Astrocyte (in vitro differentiated cells and primary cell): ENCODE data around the gene UACA. TPM values are rescaled to one million over a fixed set of nuclear protein-coding genes. Genes with fewer than 3 reads are reported as not detected.

Source experiments
- DNase-seq: peaks from one replicate; pipeline ENCODE4 v3.0.0-alpha.2; 2010; ENCODE audit warnings: low read depth
- FAIRE-seq: peaks from 2 replicates; lab custom pipeline; 2011; peaks lifted over from hg19 to GRCh38; lab: Jason Lieb, UNC
- H2AFZ ChIP-seq: 2 replicates; pipeline ENCODE4 v1.6.0; 2012; ENCODE audit warnings: low read depth, low read length, inconsistent platforms
- H3K27ac ChIP-seq: 2 replicates; pipeline ENCODE4 v1.5.1; 2011; ENCODE audit warnings: low read depth, low read length, inconsistent platforms
- H3K27me3 ChIP-seq: 2 replicates; pipeline ENCODE4 v1.6.0; 2011; ENCODE audit warnings: low read length, inconsistent platforms; ENCODE audit not compliant: insufficient read depth
- H3K36me3 ChIP-seq: 2 replicates; pipeline ENCODE4 v1.5.1; 2011; ENCODE audit warnings: low read length, inconsistent platforms; ENCODE audit not compliant: insufficient read depth
- H3K4me1 ChIP-seq: 2 replicates; pipeline ENCODE4 v1.5.1; 2011; ENCODE audit warnings: low read length, inconsistent platforms; ENCODE audit not compliant: insufficient read depth
- H3K4me2 ChIP-seq: 2 replicates; pipeline ENCODE4 v1.6.0; 2012; ENCODE audit warnings: low read length, inconsistent platforms
- H3K4me3 ChIP-seq: 2 replicates; pipeline ENCODE4 v1.5.1; 2011; ENCODE audit warnings: low read depth, mild to moderate bottlenecking, low read length, inconsistent platforms; ENCODE audit not compliant: insufficient read depth
- H3K79me2 ChIP-seq: 2 replicates; pipeline ENCODE4 v1.6.0; 2012; ENCODE audit warnings: mild to moderate bottlenecking, low read length, inconsistent platforms; ENCODE audit not compliant: insufficient read depth
- H3K9ac ChIP-seq: 2 replicates; pipeline ENCODE4 v1.6.0; 2012; ENCODE audit warnings: mild to moderate bottlenecking, low read length, inconsistent platforms
- H3K9me3 ChIP-seq: 2 replicates; pipeline ENCODE4 v1.5.1; 2012; ENCODE audit warnings: low read depth, mild to moderate bottlenecking, low read length, inconsistent platforms; ENCODE audit not compliant: insufficient read depth
- H4K20me1 ChIP-seq: 2 replicates; pipeline ENCODE4 v1.6.0; 2012; ENCODE audit warnings: low read length, inconsistent platforms; ENCODE audit not compliant: insufficient read depth
- H3K27ac Mint-ChIP-seq: one replicate; pipeline ENCODE4 v1.8.0; 2021; ENCODE audit warnings: mild to moderate bottlenecking, mixed read lengths; ENCODE audit not compliant: unreplicated experiment
- H3K27me3 Mint-ChIP-seq: one replicate; pipeline ENCODE4 v1.8.0; 2021; ENCODE audit warnings: low read depth, mixed read lengths; ENCODE audit not compliant: unreplicated experiment
- H3K36me3 Mint-ChIP-seq: one replicate; pipeline ENCODE4 v1.8.0; 2021; ENCODE audit warnings: low read depth, mixed read lengths; ENCODE audit not compliant: unreplicated experiment
- H3K4me1 Mint-ChIP-seq: one replicate; pipeline ENCODE4 v1.8.0; 2021; ENCODE audit warnings: low read depth, mixed read lengths; ENCODE audit not compliant: unreplicated experiment
- H3K4me3 Mint-ChIP-seq: one replicate; pipeline ENCODE4 v1.8.0; 2021; ENCODE audit warnings: mild to moderate bottlenecking, moderate library complexity, mixed read lengths; ENCODE audit not compliant: unreplicated experiment
- H3K9me3 Mint-ChIP-seq: one replicate; pipeline ENCODE4 v1.8.0; 2021; ENCODE audit warnings: mild to moderate bottlenecking, mixed read lengths; ENCODE audit not compliant: unreplicated experiment
- EZH2 ChIP-seq: IDR thresholded peaks from 2 replicates; pipeline ENCODE4 v1.6.1; 2012; ENCODE audit warnings: mild to moderate bottlenecking, low read length, inconsistent platforms; ENCODE audit not compliant: insufficient read depth
- total RNA-seq: library from RNA; stranded (reverse); gene quantifications from 2 replicates; pipeline ENCODE4 v1.2.1, GENCODE V29; 2021
- TF ChIP-seq, protein P1 (sequence below): IDR thresholded peaks from 2 replicates; pipeline ENCODE4 v1.5.1; 2011; ENCODE audit warnings: low read depth, mild to moderate bottlenecking, inconsistent platforms, low read length, moderate library complexity; ENCODE audit not compliant: insufficient read depth

Gene UACA
- total RNA-seq, 1 donor from 2014 or later, result 168 TPM

DNA sequence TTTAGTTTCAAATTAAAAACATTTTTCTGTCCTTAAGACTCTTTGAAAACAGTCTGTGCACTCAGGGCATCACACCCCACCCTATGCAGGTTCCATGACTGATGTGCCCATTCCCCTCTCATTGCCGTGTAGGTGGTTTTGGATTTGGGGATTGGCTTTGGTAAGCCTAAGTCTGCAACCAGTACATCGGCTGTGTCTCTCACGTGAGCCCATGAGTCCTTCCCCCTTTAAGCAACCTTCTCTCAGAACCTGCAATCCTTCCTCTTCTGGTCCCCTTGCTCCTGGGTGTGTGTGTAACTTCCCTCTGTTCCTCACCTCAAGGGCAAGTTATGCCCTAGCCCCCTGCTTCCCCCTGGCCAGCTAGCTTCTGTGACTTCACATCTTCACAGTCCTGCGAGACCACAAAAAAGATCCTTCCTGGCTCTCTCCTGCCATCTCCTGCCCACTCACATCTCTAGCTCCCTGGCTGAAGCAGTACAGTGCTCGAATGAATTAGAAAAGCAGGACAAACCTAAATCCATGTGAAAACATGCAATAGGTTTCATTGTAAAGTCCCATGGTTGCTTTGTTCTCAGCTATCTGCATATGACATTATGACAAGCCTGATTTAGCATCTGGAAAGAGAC lies 126.7 kb downstream of the UACA start:
- H3K27ac Mint-ChIP-seq, result no peak overlapping the region
- no peak overlapping the region for H2AFZ ChIP-seq

DNA sequence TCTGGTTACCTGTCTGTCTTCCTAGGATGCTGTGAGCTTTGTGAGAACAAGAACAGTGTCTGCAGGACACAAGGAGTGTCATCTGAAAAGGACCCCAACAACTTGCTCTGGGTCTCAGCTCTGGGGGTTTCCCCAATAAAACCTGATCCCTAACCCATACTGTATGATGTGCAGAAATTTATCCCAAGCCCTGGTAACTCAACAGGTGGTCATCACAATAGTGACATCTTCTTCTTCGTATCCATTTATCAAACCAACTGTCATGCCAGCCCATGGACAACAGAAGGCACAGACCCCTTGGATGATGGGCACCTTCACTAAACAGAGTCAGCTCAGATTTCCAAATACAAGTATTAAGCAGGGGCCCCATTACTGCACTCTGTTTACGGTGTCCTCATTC lies 127.5 kb downstream of the UACA start:
- DNase-seq (no peak), FAIRE-seq (no peak)
- no peak overlapping the region for H3K4me3 ChIP-seq
- Mint-ChIP-seq H3K4me1 (peaks cover 19% of the 10 kb centered on the region), H3K27me3 (peaks cover 5% of the 10 kb centered on the region), H3K36me3 (peaks cover 41% of the 10 kb centered on the region), H3K9me3 (no peaks in the 10 kb centered on the region), H3K4me3 (no peak overlapping the region), H3K27ac (no peak overlapping the region)
- no peaks in the 10 kb centered on the region for H3K9me3 ChIP-seq
- no peak overlapping the region for H3K4me2 ChIP-seq
- no peak overlapping the region for H3K27ac ChIP-seq
- TF ChIP-seq EZH2, result no peak
- TF ChIP-seq, protein P1, sequence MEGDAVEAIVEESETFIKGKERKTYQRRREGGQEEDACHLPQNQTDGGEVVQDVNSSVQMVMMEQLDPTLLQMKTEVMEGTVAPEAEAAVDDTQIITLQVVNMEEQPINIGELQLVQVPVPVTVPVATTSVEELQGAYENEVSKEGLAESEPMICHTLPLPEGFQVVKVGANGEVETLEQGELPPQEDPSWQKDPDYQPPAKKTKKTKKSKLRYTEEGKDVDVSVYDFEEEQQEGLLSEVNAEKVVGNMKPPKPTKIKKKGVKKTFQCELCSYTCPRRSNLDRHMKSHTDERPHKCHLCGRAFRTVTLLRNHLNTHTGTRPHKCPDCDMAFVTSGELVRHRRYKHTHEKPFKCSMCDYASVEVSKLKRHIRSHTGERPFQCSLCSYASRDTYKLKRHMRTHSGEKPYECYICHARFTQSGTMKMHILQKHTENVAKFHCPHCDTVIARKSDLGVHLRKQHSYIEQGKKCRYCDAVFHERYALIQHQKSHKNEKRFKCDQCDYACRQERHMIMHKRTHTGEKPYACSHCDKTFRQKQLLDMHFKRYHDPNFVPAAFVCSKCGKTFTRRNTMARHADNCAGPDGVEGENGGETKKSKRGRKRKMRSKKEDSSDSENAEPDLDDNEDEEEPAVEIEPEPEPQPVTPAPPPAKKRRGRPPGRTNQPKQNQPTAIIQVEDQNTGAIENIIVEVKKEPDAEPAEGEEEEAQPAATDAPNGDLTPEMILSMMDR, result no peak
- peaks cover 5% of the 10 kb centered on the region for H3K4me1 ChIP-seq
- H3K79me2 ChIP-seq, result no peaks in the 10 kb centered on the region
- H3K9ac ChIP-seq, result no peak overlapping the region
- no peaks in the 10 kb centered on the region for H3K36me3 ChIP-seq
- H3K27me3 ChIP-seq, result peaks cover 3% of the 10 kb centered on the region
- H4K20me1 ChIP-seq, result peaks cover 26% of the 10 kb centered on the region
- no peak overlapping the region for H2AFZ ChIP-seq

More for the DNA sequence above, 126.7 kb downstream of the UACA start:
- no peaks in the 10 kb centered on the region for H3K79me2 ChIP-seq
- no peak overlapping the region for H3K27ac ChIP-seq
- peaks cover 21% of the 10 kb centered on the region for H4K20me1 ChIP-seq
- H3K27me3 ChIP-seq, result no peaks in the 10 kb centered on the region
- peaks cover 41% of the 10 kb centered on the region for H3K36me3 Mint-ChIP-seq
- no peak overlapping the region for H3K4me3 ChIP-seq
- FAIRE-seq, result no peak
- H3K4me3 Mint-ChIP-seq, result no peak overlapping the region
- H3K4me1 ChIP-seq, result peaks cover 5% of the 10 kb centered on the region
- no peak overlapping the region for H3K4me2 ChIP-seq
- H3K9me3 ChIP-seq, result no peaks in the 10 kb centered on the region
- no peaks in the 10 kb centered on the region for H3K36me3 ChIP-seq
- TF ChIP-seq EZH2, result no peak
- TF ChIP-seq, protein P1, result peak; percentile 36
- H3K4me1 Mint-ChIP-seq, result peaks cover 19% of the 10 kb centered on the region
- no peak for DNase-seq
- H3K27me3 Mint-ChIP-seq, result peaks cover 5% of the 10 kb centered on the region
- no peak overlapping the region for H3K9ac ChIP-seq
- no peaks in the 10 kb centered on the region for H3K9me3 Mint-ChIP-seq

DNA sequence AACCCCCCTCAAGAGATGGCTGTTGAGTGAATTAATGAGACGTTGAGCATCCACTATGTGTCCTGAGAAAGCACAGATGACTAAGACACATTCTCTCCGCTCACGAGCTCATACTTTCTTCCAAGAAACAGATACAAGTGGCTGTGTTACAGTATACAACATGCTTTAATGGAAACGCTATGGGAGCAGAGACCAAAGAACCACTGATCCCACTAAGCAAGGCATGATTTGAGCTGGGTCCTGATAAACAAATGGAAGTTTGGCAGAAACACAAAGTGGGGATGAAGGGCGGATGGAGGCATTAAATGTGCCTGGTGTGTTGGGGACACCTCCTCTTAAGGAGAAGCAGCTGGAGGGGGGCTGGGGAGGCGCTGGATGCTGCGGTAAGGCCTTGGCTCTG lies 129.4 kb downstream of the UACA start:
- peaks cover 8% of the 10 kb centered on the region for H3K27me3 ChIP-seq
- Mint-ChIP-seq H3K27me3 (peaks cover 15% of the 10 kb centered on the region), H3K9me3 (no peaks in the 10 kb centered on the region), H3K4me1 (peaks cover 19% of the 10 kb centered on the region), H3K36me3 (peaks cover 40% of the 10 kb centered on the region), H3K27ac (no peak overlapping the region), H3K4me3 (no peak overlapping the region)
- H3K9ac ChIP-seq, result no peak overlapping the region
- no peaks in the 10 kb centered on the region for H3K9me3 ChIP-seq
- H3K27ac ChIP-seq, result no peak overlapping the region
- H3K4me1 ChIP-seq, result peaks cover 5% of the 10 kb centered on the region
- no peaks in the 10 kb centered on the region for H3K36me3 ChIP-seq
- H3K4me3 ChIP-seq, result no peak overlapping the region
- H3K4me2 ChIP-seq, result no peak overlapping the region
- H4K20me1 ChIP-seq, result peaks cover 34% of the 10 kb centered on the region
- H2AFZ ChIP-seq, result no peak overlapping the region
- H3K79me2 ChIP-seq, result no peaks in the 10 kb centered on the region
- no peak for DNase-seq
- FAIRE-seq, result no peak
- TF ChIP-seq EZH2, result no peak
- TF ChIP-seq, protein P1, result no peak
